HepG2 (cell line): Measurements from ENCODE around the gene UTF1. TPM values are rescaled to one million over a fixed set of nuclear protein-coding genes. Genes with fewer than 3 reads are reported as not detected.

Source experiments
- IRF1 ChIP-seq: sonication (generic); formaldehyde crosslinking; IDR thresholded peaks from 2 replicates; pipeline ENCODE4 v1.4.0; 2020; ENCODE audit warnings: low read depth, mild to moderate bottlenecking, missing genetic modification reagents
- MNT ChIP-seq: fragments of 450-650 bp; IDR thresholded peaks from 2 replicates; pipeline ENCODE4 v1.6.1; 2016
- SIN3B ChIP-seq: fragments of 150-350 bp; IDR thresholded peaks from 2 replicates; pipeline ENCODE4 v1.6.1; 2014; ENCODE audit warnings: low read length
- USF2 ChIP-seq, 2 experiments: sonication (generic) in 1 of 2; formaldehyde crosslinking in 1 of 2; IDR thresholded peaks; 2 replicates each; pipeline versions ENCODE4 v1.5.1 to v1.6.1; 2011 to 2020; ENCODE audit warnings: borderline replicate concordance in 1 of 2, low read depth in 1 of 2, low read length in 1 of 2, mild to moderate bottlenecking in 1 of 2, missing genetic modification reagents in 1 of 2, moderate library complexity in 1 of 2
- ZFP36L2 ChIP-seq: sonication (generic); formaldehyde crosslinking; IDR thresholded peaks from 2 replicates; pipeline ENCODE4 v1.4.0; 2020; ENCODE audit warnings: missing genetic modification reagents
- ZNF580 ChIP-seq: IDR thresholded peaks from 2 replicates; pipeline ENCODE4 v1.6.1; 2016; ENCODE audit warnings: low read depth, borderline replicate concordance
- ZNF598 ChIP-seq: sonication (generic); formaldehyde crosslinking; IDR thresholded peaks from 2 replicates; pipeline ENCODE4 v1.5.1; 2020; ENCODE audit warnings: mild to moderate bottlenecking, missing genetic modification reagents, borderline replicate concordance
- ZNF816 ChIP-seq: sonication (generic); formaldehyde crosslinking; IDR thresholded peaks from 2 replicates; pipeline ENCODE4 v1.8.0; 2022; ENCODE audit warnings: missing genetic modification reagents, mild to moderate bottlenecking, borderline replicate concordance
- polyA plus RNA-seq, 8 experiments: library from polyadenylated mRNA; depleted of rRNA in 3 of 8; stranded (reverse) in 7 of 8; unstranded in 1 of 8; fragments of >200 nt; fragmentation: Illumina TruSeq in 4 of 8; extraction: Trizol in 4 of 8; gene quantifications; 2 replicates each; pipeline versions ENCODE4 v1.2.1 to v1.2.3, GENCODE V29; 2011 to 2016; ENCODE audit warnings: low read depth in 4 of 8, missing spikeins in 1 of 8, mixed read lengths in 1 of 8; ENCODE audit not compliant: insufficient read depth in 1 of 8
- total RNA-seq, 5 experiments: library from RNA; depleted of rRNA; stranded (reverse); fragments of >200 nt; fragmentation: Illumina TruSeq; extraction: Trizol; gene quantifications; 2 replicates each; pipeline ENCODE4 v1.2.3, GENCODE V29; 2016; ENCODE audit warnings: low read depth in 1 of 5

The UTF1 gene
- total and polyA plus RNA-seq, 2 of the 13 experiments (the other 11 are each of a cell fraction or from before 2014, with no cell fraction given) = not detected

GRCh38 chr10:133199992-133200611, 29.9 kb upstream of the UTF1 start (continued):
- TF ChIP-seq USF2 (IDR thresholded peaks at IDR 0.05; ENCODE audit: low read depth, low read length) = no peak
- no peak for TF ChIP-seq USF2 (CRISPR knock-in tag; IDR thresholded peaks at IDR 0.05; ENCODE audit: borderline replicate concordance)
- TF ChIP-seq ZNF580 = no peak
- TF ChIP-seq MNT = no peak
- TF ChIP-seq SIN3B = no peak
- no peak for TF ChIP-seq IRF1 (CRISPR knock-in tag)
- no peak for TF ChIP-seq ZNF816 (CRISPR knock-in tag)
- no peak for TF ChIP-seq ZNF598 (CRISPR knock-in tag)
- TF ChIP-seq ZFP36L2 (CRISPR knock-in tag) = no peak
- TF ChIP-seq, all 625 proteins: peak for 0
